G401 (cell line): ENCODE results near the gene CACNG4. TPM values are rescaled to one million over a fixed set of nuclear protein-coding genes. Genes with fewer than 3 reads are reported as not detected.
A peak's percentile ranks its signal among the peaks of the same experiment; 100 is the strongest.

Source experiments
- DNase-seq: peaks from one replicate; pipeline ENCODE4 v3.0.0-alpha.2; 2015; ENCODE audit warnings: low spot score
- in situ Hi-C: cut with HindIII; loops from 2 replicates; pipeline ENCODE4 v1.10.0; 2016; ENCODE audit warnings: low sequenced_read_pairs, mixed read lengths
- total RNA-seq: library from RNA; depleted of rRNA; stranded (reverse); fragments of >200 nt; shearing (Covaris generic); gene quantifications from 2 replicates; pipeline ENCODE4 v1.2.3, GENCODE V29; 2014

The CACNG4 gene
- total RNA-seq, 1 experiment from 2014 or later: 0.24 TPM

- DNase-seq: no peak
- in situ Hi-C loops: no loop called here
Observed at GRCh38 chr17:66942451-66943264, 21.8 kb upstream of the CACNG4 start.

DNA sequence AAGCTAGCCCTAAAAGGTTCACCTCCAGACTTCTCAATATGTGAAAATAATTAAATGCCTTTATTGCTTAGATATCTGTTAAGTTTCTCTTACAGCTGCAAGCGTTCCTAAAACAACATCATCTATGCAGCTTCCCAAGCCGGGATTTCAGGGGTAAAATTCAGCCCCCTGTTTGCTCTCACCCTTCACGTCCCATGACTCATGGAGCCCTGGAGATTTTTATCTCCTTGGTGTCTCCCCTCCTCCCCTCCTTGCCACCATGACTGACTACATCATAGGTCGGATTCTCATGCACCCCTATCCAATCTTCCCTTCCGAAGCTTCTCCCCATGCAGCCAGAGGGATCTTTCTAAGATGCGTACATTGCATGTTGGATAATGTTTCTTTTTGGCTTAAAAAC is 21.0 kb upstream of the CACNG4 start:
- DNase-seq: no peak
- in situ Hi-C loops: no loop called here

- in situ Hi-C loops: no loop called here
- DNase-seq: no peak
Observed at GRCh38 chr17:66944351-66945146, 20.0 kb upstream of the CACNG4 start.

GRCh38 chr17:66945147-66945835 is 19.2 kb upstream of the CACNG4 start:
- no peak for DNase-seq
- in situ Hi-C loops: no loop called here

DNA sequence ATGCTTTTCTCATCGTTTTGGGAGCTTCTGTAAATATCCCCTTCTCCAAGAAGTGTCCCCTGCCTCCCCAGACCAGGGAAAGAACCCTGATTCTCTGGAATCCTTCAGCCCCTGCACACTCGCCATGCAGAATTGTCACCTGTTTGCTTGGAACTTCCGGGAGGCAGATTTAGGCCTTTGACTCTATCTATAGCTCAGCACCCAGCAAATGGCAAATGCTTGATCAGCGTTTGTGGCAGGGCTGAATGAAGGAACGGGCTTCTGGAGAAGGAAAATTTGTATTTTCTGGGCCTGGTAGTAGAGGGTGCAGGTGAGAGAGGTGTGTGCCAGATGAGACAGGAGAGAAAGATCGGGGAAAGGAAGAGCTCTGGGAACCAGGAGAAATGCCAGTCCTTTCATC is 18.3 kb upstream of the CACNG4 start:
- DNase-seq: no peak
- in situ Hi-C loops: no loop called here

- DNase-seq: no peak
- in situ Hi-C loops: no loop called here
Observed at GRCh38 chr17:66947311-66947710, 17.2 kb upstream of the CACNG4 start.

GRCh38 chr17:66948061-66948750 is 16.3 kb upstream of the CACNG4 start:
- in situ Hi-C loops: no loop called here
- no peak for DNase-seq

- in situ Hi-C loops: no loop called here
- no peak for DNase-seq
Observed at GRCh38 chr17:66949501-66949900, 15.0 kb upstream of the CACNG4 start.

DNA sequence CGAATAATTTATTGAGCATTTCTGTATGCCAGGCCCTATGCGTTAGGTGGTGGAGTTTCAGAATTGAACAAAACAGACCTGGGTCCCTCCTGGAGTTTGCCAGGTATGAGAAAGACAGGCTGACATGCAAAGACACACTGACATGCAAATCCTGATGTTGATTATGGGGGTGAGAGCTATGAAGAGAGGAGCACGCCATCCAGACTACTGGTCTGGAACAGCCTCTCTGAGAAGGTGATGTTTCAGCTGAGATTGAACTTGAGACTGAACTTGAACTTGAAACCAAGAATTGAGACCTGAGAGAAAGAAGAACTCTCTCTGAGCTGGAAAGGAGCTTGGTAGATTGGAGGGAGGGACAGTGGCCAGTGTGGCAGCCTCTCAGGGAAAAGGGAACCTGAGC is 14.2 kb upstream of the CACNG4 start:
- in situ Hi-C loops: no loop called here

GRCh38 chr17:66950886-66951604 is 13.5 kb upstream of the CACNG4 start:
- no peak for DNase-seq
- in situ Hi-C loops: no loop called here

More for the DNA sequence above, 14.2 kb upstream of the CACNG4 start:
- no peak for DNase-seq

- in situ Hi-C loops: no loop called here
- no peak for DNase-seq
Observed at GRCh38 chr17:66951605-66951953, 12.9 kb upstream of the CACNG4 start.

GRCh38 chr17:66952031-66952524 is 12.4 kb upstream of the CACNG4 start:
- in situ Hi-C loops: no loop called here
- no peak for DNase-seq

- no peak for DNase-seq
- in situ Hi-C loops: no loop called here
Observed at GRCh38 chr17:66952681-66953629, 11.6 kb upstream of the CACNG4 start.

GRCh38 chr17:66953630-66954020 is 10.9 kb upstream of the CACNG4 start:
- in situ Hi-C loops: no loop called here
- DNase-seq: peak; percentile 83

- DNase-seq: no peak
- in situ Hi-C loops: no loop called here
Observed at GRCh38 chr17:66954632-66955031, 9.9 kb upstream of the CACNG4 start.

DNA sequence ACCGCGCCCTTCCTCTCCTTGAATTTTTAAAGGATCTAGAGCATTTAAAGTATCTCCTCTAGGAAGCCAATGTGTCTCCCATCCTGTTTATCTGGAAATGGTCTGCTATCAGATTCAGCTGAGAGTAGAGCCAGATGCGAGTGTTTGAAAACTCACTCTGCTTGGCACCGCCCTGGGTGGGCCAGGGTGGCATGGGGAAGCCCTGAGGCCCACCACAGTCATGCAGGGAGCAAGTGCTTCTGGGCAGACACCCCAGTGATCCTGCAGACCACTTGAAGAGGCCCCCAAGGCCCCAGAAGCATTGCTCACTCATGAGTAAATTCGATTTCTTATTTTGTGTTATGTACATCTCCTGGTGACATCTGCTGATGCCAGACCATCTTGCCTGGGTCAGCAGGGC is 8.7 kb upstream of the CACNG4 start:
- in situ Hi-C loops: no loop called here
- DNase-seq: no peak

GRCh38 chr17:66956941-66957340 is 7.6 kb upstream of the CACNG4 start:
- in situ Hi-C loops: no loop called here

DNA sequence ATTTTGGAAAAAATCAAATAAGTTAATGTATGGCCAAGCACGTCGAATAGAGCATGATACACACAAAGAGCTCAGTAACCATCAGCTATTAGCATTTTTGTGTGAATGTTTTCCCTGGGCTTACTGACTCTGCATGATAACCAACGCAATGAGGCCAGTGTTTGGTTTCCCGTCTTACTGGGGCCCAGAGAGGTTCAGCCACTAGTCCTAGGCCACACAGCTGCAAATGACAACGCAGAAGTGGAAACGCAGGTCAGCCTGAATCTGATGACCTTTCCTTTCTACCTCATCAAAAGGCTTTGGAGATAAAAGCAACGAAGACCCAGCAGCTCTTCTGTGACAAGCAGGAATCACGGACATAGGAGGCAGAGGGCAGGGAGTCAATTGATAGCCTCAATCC is 7.2 kb upstream of the CACNG4 start:
- in situ Hi-C loops: no loop called here
- no peak for DNase-seq

More at GRCh38 chr17:66956941-66957340, 7.6 kb upstream of the CACNG4 start:
- DNase-seq: no peak
